ENCODE measurements around the gene ACVRL1. TPM values are rescaled to one million over a fixed set of nuclear protein-coding genes. Genes with fewer than 3 reads are reported as not detected.

ACVRL1 gene
- total RNA-seq, 1 donor from 2014 or later: not detected

DNA sequence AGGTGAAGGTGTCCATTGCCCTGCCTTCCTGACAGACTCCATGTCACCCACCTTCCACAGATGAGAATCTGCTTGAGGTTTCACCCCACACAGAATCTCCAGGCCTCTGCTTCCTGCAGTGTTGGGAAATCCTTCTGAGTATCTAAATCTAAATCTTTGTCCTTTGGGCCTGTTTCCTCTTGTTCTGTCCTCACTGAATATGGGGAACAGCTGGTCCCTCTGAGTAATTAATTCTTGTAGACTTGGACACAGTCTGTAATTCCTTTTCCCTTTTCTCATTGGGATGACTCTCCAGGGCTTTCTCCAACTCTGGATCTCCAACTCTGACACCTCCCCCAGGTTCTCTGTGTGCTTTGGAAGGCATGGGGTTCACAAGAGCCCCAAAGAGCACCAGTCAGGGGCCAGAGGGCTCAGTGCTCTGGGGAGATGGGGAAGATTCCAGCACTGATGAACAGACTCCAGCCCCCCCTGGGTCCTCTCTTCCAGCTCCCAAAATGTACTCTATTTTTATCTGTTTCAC lies 2.3 kb upstream of the ACVRL1 start:
- no peaks in the 10 kb centered on the region for H3K9me3 Mint-ChIP-seq (ENCODE audit: unreplicated experiment)
- H3K4me3 Mint-ChIP-seq (ENCODE audit: unreplicated experiment): no peak overlapping the region
- DNase-seq (ENCODE audit: extremely low spot score, unreplicated experiment): no peak
- no peaks in the 10 kb centered on the region for H3K36me3 Mint-ChIP-seq (ENCODE audit: unreplicated experiment)
- H3K4me1 Mint-ChIP-seq (ENCODE audit: unreplicated experiment): peaks cover 2% of the 10 kb centered on the region
- no peaks in the 10 kb centered on the region for H3K27me3 Mint-ChIP-seq (ENCODE audit: unreplicated experiment)
- TF ChIP-seq CTCF (IDR thresholded peaks at IDR 0.05): no peak
- no peak overlapping the region for H3K27ac Mint-ChIP-seq (ENCODE audit: unreplicated experiment)

DNA sequence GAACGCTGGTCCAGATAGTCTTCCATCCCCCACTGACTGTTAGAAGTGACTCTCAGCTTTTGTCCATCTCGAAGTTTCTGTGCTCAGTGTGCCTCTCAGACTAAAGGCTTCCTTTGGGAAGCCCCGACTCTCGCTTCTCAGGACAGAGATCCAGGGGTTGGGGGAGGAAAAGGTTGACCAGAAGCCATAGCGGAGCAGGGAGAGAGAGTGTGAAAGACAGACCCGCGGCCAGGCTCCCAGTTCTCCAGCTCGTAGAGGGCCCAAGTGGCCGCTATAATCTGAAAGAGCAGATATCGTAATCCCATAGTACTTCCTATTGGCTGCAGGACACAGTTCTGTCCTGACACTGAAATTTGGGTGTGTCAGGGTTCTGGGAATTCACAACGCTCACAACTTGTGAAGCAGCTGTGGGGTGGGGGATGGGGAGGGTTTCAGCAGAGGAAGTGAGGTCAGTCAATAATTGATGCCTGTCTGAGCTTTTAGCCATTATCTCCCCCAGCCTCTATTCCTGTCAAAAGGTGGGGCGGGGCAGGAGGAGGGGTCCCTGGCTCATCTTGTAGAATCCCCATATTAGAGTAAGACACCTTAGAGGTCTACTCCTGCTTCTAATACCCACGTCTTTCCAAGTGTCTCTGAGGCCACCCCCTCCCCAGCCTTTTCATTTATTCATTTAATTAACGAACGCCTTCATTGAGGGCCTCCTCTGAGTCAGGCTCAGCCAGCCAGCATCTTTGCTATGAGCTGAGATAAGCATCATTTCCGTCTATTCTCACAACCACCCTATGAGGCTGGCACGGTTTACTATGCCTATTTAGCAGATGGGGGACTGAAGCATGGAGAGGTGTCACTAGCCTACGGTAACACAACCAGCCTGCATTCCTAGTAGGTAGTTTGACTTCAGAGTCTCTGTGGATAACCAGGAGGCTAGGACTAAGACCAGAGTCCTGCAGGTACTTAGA lies 1.6 kb upstream of the ACVRL1 start:
- no peaks in the 10 kb centered on the region for H3K9me3 Mint-ChIP-seq (ENCODE audit: unreplicated experiment)
- no peak for DNase-seq (ENCODE audit: extremely low spot score, unreplicated experiment)
- peaks cover 6% of the 10 kb centered on the region for H3K4me1 Mint-ChIP-seq (ENCODE audit: unreplicated experiment)
- H3K27ac Mint-ChIP-seq (ENCODE audit: unreplicated experiment): no peak overlapping the region
- TF ChIP-seq CTCF (IDR thresholded peaks at IDR 0.05): no peak
- no peaks in the 10 kb centered on the region for H3K36me3 Mint-ChIP-seq (ENCODE audit: unreplicated experiment)
- no peaks in the 10 kb centered on the region for H3K27me3 Mint-ChIP-seq (ENCODE audit: unreplicated experiment)
- no peak overlapping the region for H3K4me3 Mint-ChIP-seq (ENCODE audit: unreplicated experiment)

DNA sequence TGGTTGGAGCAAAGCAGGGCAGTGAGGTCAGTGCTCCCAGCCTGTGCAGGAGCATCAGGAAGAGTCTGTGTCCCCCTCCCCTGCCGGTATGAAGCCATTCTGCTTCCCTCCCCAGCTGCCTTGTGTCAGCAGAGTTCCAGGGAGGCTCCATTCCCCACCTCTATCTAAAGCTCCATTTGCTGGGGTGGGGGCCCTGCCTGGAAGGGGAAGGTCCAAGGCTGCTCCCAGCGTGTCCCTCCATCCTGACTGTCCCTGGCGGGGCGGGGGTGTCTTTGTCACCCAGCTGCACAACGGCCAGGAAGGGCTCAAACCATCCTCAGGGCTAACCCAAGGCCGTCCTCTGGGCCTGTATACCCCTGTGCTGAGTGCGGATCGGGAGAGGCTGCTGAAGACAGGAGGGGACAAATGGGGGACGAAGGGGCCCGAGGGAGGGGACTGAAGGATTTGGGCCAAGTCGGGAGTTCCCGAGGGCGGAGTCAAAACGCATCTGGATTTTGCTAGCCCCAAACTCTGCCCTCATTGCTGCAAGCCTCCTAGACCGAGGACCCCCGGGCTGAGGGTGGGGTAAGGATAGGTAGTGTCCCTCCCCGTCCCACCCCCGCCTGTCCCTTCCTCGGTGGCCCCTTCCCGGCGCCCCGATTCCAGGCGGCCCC lies 748 bp upstream of the ACVRL1 start:
- Mint-ChIP-seq H3K27ac (ENCODE audit: unreplicated experiment) (no peak overlapping the region), H3K4me1 (ENCODE audit: unreplicated experiment) (peaks cover 6% of the 10 kb centered on the region), H3K9me3 (ENCODE audit: unreplicated experiment) (no peaks in the 10 kb centered on the region), H3K4me3 (ENCODE audit: unreplicated experiment) (no peak overlapping the region), H3K36me3 (ENCODE audit: unreplicated experiment) (no peaks in the 10 kb centered on the region), H3K27me3 (ENCODE audit: unreplicated experiment) (no peaks in the 10 kb centered on the region)
- DNase-seq (ENCODE audit: extremely low spot score, unreplicated experiment): no peak
- no peak for TF ChIP-seq CTCF (IDR thresholded peaks at IDR 0.05)

DNA sequence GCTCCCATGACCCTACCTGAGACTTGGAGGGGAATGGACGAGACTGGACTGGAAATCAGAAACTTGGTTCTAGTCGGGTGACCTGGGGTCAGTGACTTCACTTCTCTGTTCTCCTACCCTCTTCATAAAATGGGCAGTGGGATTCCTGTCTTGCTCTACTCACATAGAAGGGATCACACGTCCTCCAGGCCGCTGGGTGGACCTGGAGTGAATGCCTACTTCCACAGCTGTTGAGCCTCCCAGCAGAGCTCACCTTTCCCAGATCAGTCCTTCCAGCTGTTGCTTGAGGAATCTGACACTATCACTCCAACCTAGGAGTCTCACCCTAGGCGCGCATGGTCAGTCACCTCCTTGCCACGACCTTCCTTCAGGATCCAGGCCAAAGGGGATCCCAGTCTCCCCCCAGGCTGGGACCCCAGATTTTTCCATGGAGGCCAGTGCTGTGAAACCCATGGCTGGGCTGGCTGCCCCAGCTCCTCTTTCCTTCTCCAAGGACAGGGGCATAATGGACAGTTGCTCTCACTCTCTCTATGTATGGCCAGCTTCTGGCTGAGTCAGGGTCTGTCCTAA lies 637 bp downstream of the ACVRL1 start:
- Mint-ChIP-seq H3K9me3 (ENCODE audit: unreplicated experiment) (no peaks in the 10 kb centered on the region), H3K4me3 (ENCODE audit: unreplicated experiment) (no peak overlapping the region), H3K27ac (ENCODE audit: unreplicated experiment) (no peak overlapping the region), H3K27me3 (ENCODE audit: unreplicated experiment) (no peaks in the 10 kb centered on the region), H3K36me3 (ENCODE audit: unreplicated experiment) (no peaks in the 10 kb centered on the region), H3K4me1 (ENCODE audit: unreplicated experiment) (peaks cover 12% of the 10 kb centered on the region)
- DNase-seq (ENCODE audit: extremely low spot score, unreplicated experiment): no peak
- TF ChIP-seq CTCF (IDR thresholded peaks at IDR 0.05): no peak

All from osteocyte (in vitro differentiated cells).